GDM1 (cell line): Measurements from ENCODE around the gene FN3K.

Experiments
- DNase-seq: peaks from one replicate; lab custom pipeline; 2025; lab: John Stamatoyannopoulos, UW

Gene FN3K

GRCh38 chr17:82734987-82735866, at the start of gene FN3K:
TSS of gene FN3K (plus strand) at chr17:82735615. CDS start at chr17:82735637, 22 bp downstream.
- DNase-seq, result no peak

DNA sequence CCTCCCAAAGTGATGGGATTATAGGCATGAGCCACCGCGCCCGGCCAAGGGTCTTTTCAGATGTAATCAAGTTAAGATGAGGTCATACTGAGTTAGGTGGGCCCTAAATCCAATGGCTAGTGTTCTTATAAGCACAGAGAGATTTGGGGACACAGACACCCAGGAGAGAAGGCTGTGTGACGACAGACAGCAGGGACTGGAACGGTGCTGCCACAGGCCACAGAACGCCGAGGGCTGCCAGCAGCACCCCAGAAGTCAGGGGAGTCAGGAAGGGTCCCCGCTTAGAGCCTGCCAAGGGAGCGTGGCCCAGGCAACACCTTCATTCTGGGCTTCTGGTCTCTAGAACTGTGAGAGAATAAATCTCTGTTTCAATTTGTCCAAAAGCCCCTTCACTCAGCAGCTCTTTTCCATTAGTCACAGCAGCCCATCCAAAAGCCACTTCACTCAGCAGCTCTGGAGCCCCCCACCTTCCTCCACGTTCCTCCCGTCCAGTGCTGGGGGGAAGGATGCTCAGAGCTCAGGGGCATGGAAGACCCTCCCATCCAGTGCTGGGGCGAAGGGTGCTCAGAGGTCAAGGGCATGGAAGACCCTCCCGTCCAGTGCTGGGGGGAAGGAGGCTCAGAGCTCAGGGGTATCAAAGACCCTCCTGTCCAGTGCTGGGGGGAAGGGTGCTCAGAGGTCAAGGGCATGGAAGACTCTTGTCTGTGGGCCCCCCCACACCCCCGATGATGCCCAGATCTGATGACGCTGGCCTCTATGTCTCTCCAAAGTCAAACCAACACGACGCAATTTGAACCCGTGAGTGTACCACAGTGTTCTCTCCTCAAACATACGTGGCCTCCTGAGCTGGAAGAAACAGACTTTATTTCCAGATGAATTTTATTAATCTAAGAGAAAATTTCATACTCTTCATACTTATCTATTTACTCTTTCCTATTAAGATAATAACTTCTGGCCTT, 48.8 kb upstream of the FN3K start:
- DNase-seq, result no peak

GRCh38 chr17:82687375-82687861, 48.0 kb upstream of the FN3K start:
- DNase-seq, result no peak

DNA sequence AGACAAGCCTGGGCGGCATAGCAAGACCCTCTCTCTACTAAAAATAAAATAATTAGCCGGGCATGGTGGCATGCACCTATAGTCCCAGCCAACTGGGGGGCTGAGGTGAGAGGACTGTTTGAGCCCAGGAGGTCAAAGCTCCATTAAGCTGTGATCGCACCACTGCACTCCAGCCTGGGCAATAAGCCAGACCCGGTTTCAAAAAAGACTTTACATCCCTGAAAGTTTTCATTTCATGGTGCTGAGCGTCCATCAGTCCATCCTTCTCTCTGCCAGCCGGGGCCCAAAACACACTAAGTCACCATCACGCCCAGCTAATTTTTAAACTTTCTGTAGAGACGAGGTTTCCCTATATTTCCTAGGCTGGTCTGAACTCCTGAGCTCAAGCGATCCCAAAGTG, 47.5 kb upstream of the FN3K start:
- no peak for DNase-seq

DNA sequence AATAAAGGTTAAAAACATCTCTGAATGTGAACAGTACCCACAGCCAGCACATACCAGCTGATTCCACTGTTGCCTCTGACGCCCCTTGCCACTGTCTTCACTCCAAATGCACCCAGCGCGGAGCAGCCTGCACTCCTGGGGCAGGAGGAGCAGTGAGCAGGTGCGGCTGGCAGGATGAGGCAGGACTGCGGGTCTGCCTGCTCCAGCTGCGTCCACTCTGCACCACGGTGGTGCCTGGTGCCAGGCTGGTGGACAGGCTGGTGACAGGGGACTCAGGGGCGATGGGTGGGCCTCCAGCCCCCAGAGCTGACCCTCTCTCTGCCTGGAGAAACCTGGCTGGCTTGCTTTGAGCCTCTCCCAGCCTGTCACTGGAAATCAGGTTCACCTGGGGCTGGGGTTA, 46.3 kb upstream of the FN3K start:
- no peak for DNase-seq

- DNase-seq, result no peak
Measured at GRCh38 chr17:82690786-82691489, 44.5 kb upstream of the FN3K start.

DNA sequence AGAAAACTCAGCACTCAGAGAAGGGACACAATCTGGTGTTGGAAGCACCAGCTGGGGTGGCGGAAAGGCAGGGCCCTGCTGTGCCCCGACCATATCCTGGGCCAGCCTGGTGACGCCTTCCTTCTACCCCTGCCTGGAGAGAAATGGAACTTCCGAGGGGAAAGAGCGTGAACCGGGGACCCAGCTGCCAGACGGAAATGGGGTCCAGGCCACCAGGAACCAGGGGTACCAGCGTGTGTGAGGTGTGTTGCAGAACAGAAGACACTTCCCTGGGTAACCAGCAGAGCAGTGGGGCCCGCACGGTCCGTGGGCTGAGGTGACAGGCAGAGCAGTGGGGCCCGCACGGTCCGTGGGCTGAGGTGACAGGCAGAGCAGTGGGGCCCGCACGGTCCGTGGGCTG, 43.7 kb upstream of the FN3K start:
- no peak for DNase-seq

DNA sequence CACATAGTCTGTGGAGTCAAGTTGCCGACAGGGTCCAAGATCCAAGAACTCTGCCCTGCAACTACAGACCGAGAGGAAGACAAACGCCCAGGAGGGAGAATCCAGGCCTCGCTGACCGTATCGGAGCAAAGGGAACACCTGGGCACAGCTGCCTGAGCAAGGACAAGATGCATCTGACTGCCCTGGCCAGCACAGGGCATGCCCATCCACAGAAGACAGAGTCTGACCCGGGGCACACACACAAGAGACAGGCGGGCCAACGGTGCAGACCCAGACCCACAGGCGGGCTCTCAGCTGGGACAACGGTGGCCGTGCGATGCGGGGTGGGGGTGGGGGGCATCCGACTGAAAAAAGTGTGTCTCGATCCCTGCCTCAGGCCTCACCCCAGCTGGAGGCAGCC, 43.1 kb upstream of the FN3K start:
- DNase-seq, result no peak

GRCh38 chr17:82693168-82693867, 42.1 kb upstream of the FN3K start:
- DNase-seq, result no peak

GRCh38 chr17:82694647-82695046, 40.8 kb upstream of the FN3K start:
- DNase-seq, result no peak

- DNase-seq, result no peak
Measured at GRCh38 chr17:82696259-82696658, 39.2 kb upstream of the FN3K start.

DNA sequence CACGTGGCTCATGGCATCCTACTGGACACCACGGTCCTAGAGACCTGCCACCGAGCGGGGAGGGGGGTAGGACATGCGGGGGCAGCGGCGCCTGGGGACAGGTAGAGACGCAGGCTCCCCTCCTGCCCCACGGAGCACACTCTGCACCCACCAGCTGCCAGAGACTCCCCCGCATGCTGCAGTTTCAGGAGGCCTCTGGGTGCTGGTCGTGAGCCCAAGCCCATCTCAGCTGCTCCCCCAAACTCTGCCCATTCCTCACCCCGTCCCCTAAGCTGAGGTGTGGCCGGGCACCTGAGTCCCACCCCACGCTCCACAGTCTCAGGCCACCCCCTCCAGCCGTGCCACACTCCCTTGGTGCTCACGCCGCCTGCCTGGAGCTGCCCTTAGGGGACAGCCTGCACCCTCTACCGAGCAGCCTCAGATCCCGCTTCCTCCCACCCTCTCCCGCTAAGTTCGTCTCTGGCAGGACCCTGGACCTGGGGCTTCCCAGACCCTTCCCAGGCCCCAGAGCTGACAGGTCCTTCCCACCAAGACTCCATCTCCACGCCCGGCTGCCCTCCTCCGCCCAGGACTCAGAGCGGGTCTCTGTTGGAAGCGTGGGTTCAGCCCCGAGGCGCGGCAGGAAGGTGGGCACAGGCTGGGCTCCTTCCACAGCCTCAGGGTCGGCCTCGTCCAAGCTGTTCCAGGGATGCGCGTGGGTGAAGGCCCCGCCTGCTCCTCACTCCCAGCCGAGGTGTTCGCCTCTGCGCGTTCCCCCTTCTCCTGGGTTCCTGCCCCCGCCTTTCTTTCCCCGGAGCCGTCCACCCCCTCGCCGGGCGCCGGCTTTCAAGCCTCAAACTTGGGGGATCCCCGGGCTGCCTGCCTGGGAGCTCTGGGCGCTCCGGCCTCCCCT, 38.3 kb upstream of the FN3K start:
- no peak for DNase-seq

DNA sequence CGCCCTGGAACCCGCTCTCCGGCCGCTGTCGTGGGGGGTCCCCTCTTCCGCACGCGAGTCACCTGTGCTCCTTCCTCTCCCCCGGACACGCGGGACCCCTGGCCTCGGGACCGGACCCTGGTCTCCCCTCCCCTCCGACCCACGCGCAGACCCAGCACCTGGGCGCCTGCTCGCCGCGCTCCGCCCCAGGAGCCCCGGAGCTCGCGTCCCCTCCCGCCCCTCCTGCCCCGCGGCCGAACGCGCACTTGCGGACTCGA, 37.7 kb upstream of the FN3K start:
- no peak for DNase-seq

DNA sequence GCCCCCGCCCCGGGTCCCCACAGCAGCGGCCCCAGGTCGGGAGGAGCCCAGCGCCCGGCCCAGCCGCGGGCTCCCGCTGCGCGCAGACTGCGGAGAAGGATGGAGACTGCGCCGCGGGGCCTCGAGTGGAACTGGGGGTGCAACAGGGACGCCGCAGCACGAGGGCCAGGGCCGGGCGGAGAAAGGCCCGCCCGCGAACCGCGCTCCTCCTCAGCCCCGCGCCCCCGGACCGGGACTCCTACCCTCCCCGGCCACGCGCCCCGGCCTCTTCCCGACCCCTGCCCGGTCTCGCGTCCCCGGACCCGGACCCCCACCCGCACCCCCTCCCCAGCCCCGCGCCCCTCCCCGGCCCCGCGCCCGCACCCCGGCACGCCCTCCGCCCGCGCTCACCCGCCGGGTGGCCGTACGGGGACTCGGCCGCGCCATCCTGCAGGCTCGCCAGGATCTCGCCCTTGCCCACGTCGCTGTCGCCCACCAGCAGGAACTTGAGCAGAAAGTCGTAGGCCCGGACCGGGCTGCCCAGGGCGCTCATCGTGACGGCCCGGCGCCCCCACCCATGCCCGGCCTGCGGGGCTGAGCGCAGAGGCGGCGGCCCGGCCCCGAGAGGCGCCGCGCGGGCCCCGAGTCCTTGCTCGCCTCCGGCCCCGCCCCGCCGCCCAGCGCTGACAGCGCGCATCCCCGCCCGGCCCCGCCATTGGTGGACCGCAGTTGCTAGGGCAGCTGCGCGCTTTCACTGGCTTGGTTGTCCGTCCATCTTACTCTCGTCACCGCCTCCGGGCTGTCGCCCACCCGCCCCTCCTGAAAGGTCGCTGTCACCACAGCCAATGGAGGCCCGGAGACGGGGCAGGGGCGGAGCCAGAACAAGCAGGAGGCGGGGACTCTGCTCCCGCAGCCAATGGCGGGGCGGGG, 37.1 kb upstream of the FN3K start, which contains the start of gene RAB40B:
TSS of gene RAB40B (minus strand) at position 634 of the 909 bp plus-strand sequence. CDS start at position 532, 102 bp downstream.
- DNase-seq, result peak; percentile 97

DNA sequence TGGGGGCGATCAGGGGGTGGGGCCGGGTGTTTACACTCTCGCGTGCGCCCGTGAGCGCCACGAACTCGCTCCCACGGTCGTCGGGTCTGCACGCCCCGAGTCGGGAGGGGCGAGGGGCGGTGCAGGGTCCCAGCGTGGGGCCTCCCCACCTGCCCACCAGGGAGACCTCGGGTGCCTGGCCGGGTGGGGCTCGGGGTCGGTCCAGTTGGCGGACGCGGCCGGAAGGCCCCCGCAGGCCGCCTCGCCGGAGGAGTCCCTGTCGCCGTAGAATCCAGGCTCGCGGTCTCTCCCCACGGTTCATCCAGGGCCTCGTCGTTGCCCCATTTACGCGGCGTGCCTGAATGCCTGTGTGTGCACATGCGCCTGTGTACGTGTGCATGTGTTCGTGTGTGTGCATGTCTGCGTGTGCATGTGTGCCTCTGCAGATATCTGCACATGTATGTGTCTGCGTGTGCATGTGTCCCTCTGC, 36.4 kb upstream of the FN3K start:
- DNase-seq, result no peak

GRCh38 chr17:82699551-82699950, 35.9 kb upstream of the FN3K start:
- DNase-seq, result no peak

- DNase-seq, result no peak
Measured at GRCh38 chr17:82702231-82702927, 33.0 kb upstream of the FN3K start.

GRCh38 chr17:82703036-82703745, 32.2 kb upstream of the FN3K start:
- DNase-seq, result no peak
